Amygdala (tissue), 56 donors: ENCODE measurements around the gene SP3.
"Not testable (repeated sequence)": the region's sequence is repeated elsewhere in the genome, so short reads cannot be mapped to it uniquely, and the experiment has no call there.

ENCODE experiments used
- DNase-seq, 56 donors: peaks; one replicate each; lab custom pipeline; 2025; lab: John Stamatoyannopoulos, UW

The SP3 gene

DNA sequence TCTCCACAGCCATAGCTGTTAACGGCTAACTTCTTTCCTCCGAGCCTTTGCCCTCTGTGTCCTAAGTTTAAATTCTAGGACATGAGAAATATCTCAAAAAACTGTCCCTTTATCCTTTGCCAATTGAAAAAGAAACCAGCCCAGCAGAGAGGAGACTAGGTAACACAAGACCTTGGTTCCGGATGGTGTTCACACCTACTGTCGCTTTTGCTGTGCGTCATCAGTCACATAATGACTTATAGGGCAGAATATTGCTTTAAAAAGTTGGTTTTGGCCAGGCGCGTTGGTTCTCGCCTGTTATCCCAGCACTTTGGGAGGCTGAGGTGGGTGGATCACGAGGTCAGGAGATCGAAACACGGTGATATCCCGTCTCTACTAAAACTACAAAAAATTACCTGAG lies 66.2 kb downstream of the SP3 start:
- no peak for DNase-seq

DNA sequence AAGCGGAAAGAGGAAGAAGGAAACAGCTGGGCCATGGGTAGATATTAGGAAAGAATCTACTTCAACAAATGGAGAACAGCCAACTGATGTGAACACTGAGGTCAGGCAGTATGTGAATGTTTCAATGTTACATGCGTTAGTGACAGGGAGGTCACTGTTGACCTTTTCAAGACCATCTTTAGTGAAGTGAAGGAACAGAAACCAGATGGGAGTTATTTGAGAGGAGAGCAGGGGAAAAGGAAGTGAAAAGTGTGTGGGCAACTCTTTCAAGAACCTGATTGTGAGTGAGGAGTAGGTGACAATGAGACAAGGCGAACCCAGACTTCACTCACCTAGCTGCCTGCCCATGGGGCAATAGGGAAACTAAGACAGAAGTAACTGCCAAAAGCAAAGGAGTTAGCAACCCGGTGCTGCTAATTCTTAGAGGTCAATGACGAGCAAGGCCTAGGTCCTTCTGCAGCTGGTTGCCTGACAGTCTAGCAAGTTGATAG lies 67.0 kb downstream of the SP3 start:
- DNase-seq: no peak

DNA sequence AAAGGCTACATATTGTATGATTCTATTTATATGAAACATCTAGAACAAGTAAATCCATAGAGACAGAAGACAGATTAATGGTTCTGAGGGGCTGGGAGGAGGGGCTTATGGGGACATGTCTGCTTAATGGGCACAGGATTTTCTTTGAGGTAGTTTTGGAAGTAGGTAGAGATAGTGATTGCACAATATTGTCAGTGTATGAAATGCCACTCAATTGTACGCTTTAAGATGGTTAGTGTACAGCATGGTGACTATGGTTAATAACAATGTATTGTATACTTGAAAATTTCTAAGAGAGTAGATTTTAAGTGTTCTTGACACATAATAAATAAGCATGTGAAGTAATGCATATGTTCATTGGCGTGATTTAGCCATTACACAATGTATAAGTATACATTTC lies 68.4 kb downstream of the SP3 start:
- no peak for DNase-seq

DNA sequence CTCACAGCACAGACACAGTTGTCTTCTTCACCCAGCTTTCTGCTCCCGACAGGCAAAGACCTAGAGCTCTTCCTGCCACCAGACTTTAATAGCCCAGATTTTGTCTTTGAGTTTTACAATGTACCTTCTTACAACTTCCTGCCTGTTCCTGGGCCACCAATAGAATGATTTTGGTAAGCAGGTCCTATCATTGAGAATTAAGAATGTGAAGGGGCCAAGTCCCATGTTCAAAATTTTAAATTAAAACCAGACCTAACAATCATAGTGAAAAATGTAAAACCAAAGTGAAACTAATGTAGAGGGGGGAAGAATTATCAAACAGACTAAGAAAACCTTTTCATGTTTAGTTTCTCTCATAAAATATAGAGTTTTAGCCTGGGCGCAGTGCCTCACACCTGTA lies 72.8 kb downstream of the SP3 start:
- no peak for DNase-seq

GRCh38 chr2:173891315-173892037 lies 73.7 kb downstream of the SP3 start:
- no peak for DNase-seq

DNA sequence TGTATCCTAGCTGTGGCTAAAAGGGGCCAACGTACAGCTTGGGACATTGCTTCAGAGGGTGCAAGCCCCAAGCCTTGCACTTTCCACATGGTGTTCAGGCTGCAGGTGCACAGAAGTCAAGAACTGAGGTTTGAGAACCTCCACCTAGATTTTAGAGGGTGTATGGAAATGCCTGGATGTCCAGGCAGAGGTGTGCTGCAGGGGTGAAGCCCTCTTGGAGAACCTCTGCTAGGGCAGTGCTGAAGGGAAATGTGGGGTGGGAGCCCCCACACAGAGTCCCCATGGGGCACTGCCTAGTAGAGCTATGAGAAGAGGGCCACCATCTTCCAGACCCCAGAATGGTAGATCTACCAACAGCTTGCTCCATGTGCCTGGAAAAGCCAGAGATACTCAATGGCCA lies 75.7 kb downstream of the SP3 start:
- DNase-seq: not testable (repeated sequence)

- no peak for DNase-seq
Observed at GRCh38 chr2:173886613-173887012, 78.6 kb downstream of the SP3 start.

DNA sequence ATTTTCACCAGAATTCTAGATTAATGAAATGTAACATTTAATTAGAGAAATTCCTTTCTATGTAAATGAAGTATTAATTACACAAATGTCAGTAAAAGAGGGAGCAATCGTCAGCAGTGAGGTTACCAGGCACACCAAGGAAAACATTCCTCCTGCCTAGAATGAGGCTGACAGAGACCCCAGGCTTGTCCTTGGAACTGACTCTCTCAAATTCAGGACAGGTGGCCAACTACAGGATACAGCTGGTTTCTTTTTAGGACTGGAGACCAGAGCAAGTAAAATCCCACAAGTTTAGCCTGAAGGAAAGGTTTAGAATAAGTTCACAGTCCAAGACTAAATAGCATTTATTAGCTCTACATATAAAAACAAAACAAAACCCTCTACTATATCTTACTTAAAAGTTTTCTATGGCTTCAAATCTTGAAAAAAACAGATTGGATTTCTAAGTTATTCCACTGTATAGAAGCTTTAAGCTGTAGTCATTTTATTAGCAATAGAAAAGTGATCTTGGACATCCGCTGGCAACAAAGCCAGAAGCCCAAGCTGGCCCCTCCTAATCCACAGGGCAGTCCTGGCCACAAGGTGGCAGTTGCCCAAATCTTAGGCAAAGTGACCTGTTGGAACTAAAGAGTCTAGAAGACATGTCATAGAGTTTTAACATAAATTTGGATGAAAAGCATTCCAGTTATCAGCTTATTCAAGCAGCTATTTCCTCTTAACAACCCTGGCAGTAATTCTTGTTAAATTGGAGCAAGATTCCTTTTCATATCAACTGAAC lies 81.0 kb downstream of the SP3 start:
- DNase-seq: peak in 5 of 56 donors; percentile 2 to 48 (median 8)

GRCh38 chr2:173881886-173882285 lies 83.3 kb downstream of the SP3 start:
- no peak for DNase-seq

DNA sequence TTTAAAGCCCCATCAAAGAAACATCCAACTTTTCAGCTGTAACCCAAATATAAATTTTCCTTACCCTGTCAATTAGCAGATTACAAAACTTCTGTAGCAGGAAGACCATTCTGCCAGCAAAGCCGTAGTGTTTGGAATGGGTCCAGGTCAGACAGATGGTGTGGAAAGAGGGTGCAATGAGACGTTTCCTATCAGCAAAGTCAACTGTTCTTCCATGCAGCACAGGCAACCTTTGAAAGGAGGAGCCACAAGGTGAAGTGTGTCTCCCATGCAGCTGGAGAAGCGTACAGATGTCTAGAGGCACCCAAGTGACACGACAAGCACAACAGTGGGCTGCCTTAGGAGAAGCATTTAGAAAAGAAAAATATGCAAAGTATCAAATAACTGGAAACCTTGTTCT lies 83.7 kb downstream of the SP3 start:
- peak in 2 of 56 donors; percentile 12 to 36 for DNase-seq

- no peak for DNase-seq
Observed at GRCh38 chr2:173880561-173880960, 84.6 kb downstream of the SP3 start.

DNA sequence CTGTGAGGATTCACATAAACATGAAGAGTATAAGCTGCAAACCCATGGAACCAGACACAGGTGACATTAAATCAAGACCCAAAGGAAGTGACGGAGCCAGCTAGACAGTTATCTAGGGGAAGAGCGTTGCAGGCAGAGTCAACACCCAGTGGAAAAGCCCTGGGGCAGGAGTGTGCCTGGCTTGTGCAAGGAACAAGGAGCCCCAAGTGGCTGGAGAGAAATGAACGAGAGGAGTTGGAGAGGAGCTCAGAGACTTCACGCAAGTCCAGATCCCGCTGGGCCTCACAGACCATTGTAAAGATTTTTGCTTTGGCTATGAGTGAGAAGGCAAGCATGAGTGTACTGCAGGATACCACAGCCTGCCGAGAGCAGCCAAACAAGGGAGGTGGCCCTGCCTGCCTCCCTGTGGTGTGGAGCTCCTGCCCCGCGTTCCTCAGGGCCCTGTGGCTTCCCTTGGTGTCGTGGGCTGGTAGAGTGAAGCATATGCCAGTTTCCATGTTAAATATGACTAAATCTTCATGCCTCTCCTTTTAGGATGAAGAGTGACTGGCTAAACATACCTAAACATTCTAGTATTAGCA lies 88.2 kb downstream of the SP3 start:
- DNase-seq: no peak

DNA sequence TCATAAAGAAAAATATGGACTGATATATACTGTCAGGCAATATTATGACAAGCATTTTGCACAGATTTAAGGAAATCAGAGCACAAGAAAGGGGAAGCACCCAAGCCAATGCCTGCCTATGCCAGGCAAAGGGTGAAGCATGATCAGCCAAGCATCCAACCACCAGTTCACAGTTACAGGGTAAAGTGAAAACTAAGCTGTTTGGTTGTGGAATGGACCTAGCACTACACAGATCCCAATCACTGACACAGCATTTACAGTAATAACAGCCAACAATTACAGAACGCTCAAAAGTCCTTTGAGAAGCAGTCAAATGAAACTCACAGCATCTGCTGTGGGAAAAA lies 90.3 kb downstream of the SP3 start:
- no peak for DNase-seq

DNA sequence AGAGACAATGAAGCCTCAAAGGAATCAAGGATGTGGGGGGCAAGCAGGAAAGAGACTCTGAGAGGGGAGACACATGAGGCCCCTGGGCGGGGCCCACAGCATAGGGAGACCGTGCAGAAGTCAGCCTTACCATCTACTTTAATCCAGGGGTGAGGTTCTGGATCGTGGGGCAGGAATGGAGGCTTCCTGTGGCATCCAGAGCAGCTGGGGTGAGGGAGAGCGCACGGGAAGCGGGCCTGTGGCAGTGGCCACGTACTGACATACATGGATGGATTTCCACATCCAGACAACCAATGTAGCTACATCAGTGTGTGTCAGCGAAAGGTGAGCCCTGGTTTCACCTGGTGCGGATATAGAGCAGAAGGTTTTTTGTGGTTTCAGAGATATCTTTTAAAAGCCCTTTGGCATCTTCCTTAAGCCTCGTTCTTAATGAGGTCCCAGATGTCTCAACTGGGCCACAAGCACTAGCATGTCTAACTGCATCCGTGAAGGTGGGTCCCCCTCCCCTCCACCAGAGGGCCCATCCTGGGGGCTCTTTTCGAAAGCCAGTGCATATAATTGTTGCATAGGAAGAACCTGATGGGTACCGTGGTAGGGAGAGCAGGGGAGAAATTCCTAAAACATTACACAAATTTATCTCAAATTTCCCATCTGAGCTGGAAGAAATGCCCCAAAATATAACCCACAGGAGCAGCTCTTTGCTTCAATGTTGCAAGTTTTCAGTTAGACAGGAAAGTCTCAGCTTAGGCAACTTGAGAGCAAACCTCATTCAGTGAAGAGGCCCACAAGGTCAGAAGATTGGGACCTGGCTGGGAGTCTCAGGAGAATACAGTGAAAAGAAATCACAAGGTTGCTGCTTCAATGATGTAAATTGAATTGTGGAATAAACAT lies 90.9 kb downstream of the SP3 start:
- no peak for DNase-seq

DNA sequence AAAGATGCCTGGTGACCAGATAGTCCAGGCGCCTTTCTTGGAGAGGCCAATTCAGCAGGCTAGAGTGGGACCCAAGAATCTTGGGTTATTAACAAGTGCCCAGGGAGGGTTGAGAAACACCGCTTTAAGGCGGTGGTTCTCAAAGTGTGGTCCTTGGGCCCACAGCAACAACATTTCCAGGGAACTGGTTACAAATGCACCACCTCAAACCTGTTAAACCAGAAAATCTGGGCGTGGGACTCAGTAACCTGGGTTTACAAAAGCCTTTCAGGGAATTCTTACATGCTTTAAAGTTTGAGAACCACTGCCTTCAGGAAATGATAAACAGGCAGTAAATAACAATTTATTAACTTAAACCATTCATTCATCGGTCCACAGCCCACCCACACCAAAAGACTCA lies 92.5 kb downstream of the SP3 start:
- DNase-seq: no peak

DNA sequence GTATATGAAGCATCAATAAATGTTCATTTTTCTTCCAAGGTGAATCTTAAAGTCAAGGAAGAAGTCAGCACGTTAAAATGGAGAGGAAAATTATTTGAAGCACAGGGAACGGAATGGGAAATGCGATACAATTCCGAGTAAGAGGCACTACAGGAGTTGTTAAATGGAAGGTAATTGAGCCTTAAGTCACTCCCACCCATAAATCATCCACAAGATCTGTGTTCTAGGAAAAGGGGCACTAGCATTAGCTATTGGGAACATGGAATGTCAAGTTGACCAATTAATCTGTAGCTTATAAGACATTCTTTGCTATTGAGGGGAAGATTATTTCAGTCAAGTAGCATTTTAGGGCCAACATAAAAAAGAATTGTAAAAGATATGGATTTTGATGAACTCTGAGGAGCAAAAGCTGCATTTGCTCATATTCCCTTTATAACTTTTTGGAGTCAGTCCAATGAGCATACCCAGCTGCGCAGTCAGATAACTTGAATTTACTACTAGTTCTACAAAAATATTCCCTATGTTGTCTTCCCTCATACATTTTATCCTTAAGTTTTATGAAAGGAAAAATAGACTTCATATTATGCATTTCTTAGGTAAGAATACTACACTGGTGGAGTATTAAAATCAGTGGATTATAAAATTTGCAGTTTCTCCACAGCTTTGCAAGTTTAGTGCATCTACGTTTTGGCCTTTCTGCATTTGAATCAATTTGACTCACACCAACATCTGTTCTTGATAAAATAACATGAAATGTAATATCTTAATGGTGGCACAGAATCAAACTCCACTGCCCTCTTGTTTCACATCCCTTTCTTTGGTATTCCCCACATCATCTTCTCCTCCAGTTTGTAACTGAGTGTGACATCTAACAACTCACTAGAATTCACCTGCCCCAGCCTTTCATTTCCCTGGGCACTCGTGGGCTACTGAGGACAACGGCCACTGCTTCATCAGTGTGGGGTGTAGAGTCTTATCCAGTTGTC lies 95.6 kb downstream of the SP3 start:
- DNase-seq: no peak

DNA sequence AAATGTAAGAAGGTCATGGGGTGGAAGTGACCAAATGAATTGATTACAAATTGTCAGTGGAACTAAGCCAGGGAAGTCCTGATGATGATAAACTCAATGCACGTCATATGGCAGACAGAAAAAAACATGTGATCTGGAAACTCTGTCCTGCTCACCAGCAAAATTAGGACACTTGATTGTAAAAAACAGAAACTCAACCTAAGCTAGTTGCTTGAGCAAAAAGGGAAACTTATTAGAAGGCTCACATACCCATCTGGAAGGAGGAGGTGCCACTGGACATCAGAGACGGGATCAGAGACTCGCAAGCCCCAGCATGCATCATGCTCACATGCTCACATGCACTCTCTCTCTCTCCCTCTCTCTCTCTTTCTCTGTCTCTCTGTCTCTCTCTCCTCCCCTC lies 96.8 kb downstream of the SP3 start:
- DNase-seq: no peak

DNA sequence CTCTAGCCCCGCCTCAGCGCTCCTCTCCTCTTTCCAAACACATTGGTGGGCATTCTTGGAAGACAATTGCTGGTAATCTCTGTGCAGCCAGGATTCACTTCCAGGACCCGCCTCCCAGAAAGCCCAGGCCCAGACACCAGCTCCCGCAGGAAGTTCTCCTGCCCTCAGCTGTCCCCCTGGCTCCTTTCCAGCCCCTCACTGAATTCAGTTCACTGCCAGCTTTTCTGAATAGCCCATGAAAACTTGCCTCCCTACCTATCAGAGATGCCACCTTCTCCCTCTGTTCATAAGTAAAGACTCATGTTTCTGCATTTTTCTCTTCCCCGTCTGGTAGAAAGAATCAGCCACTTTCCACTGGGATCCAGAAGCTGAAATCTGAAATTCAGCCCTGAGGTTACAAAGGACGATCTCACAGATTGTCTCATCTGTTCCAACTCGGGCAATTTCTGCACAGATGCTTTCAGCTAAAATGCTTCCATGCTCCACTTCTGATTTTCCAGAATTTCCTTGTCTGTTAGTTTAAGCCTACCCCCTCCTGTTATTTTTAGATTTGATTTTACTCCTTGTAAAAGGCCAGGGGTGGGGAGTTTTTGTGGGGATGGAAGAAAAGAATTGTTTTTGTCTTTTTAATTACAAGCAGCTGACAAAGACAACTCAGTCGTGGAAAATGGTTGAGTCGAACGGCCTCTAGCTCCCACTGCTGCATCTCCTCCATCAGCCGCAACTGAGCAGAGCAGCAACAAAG lies 98.1 kb downstream of the SP3 start:
- peak in 1 of 56 donors; percentile 7 for DNase-seq
